Retinal pigment epithelial cell (primary cell): ENCODE data around the gene MVD.

ENCODE experiments used
- DNase-seq: peaks from one replicate; pipeline ENCODE4 v3.0.0-alpha.2; 2010; ENCODE audit warnings: low read depth
- H3K4me3 ChIP-seq: 2 replicates; pipeline ENCODE4 v1.5.1; 2011; ENCODE audit warnings: mild to moderate bottlenecking, low read length, control low read depth, moderate library complexity
- TF ChIP-seq, protein P1 (sequence below): conservative IDR thresholded peaks from 2 replicates; pipeline ENCODE4 v1.5.1; 2011; ENCODE audit warnings: low read depth, low read length, control low read depth, inconsistent platforms

MVD gene

DNA sequence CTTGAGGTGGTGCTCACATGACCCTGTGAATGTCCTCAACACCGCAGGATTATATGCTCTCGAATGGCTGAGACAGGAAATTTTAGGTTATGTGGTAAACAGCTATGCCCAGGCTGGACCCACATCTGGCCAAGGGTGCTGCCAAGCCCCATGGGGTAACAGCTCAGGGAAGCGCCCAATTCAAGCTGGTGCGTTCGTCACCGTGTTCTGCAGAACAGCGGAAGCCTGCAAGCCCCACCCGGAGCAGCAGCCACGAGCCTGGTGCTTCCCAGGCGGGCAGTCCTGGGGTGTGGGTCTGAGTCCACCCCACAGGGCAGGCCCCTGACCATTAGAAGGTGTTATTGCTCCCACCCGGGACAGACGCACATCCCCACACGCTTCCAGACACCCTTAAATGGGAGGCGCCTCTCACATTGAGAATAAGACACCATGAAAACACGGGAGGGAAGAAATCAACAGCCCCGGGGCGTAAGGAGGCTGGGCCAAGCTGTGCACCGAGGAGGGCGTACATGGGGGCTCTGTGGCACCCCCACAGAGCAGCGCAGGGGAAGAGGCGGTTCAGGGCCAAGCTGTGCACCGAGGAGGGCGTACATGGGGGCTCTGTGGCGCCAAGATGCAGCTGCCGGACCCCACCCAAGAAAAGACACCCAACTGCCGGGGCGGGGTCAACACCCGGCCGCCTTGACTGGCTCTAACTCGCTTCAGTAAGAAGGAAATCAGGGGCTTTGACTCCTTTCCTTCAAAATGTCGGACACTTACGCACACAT is 9.1 kb downstream of the MVD start:
- H3K4me3 ChIP-seq: no peak overlapping the region
- TF ChIP-seq, protein P1, sequence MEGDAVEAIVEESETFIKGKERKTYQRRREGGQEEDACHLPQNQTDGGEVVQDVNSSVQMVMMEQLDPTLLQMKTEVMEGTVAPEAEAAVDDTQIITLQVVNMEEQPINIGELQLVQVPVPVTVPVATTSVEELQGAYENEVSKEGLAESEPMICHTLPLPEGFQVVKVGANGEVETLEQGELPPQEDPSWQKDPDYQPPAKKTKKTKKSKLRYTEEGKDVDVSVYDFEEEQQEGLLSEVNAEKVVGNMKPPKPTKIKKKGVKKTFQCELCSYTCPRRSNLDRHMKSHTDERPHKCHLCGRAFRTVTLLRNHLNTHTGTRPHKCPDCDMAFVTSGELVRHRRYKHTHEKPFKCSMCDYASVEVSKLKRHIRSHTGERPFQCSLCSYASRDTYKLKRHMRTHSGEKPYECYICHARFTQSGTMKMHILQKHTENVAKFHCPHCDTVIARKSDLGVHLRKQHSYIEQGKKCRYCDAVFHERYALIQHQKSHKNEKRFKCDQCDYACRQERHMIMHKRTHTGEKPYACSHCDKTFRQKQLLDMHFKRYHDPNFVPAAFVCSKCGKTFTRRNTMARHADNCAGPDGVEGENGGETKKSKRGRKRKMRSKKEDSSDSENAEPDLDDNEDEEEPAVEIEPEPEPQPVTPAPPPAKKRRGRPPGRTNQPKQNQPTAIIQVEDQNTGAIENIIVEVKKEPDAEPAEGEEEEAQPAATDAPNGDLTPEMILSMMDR: no peak
- no peak for DNase-seq

DNA sequence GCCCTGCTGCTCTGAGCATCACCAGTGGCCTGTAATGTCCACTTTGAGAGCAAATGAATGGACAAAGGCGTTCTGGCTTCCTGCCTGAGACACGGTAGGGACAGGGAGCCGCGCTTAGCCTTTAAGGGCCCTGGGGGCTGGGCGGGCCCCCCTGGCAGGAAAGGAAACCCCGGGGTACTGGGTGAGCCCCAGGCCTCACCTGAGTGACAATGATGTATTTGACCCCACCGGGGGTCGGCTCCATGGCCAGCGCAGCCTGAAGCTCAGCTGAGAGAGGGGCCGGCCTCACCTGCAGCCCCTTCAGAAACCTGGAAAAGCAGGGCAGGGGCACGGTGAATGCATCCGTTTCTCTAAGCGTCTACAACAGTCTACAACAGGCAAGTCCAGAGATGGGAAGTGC is 9.8 kb downstream of the MVD start:
- no peak overlapping the region for H3K4me3 ChIP-seq
- TF ChIP-seq, protein P1: no peak
- DNase-seq: no peak

DNA sequence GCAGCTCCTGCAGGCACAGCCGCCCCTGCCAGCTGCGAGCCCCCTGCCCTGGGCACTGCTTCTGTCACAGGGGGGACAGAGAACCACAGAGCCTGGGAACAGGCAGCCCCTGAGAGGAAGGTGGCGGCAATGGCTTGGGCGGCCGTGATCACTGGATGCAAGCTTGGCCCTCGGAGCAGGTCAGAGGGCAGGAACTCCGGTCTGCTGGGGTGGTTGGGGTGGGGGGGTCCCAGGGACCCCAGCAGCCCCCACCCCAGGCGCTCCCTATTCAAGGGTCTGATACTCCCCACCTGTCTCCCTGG is 10.2 kb downstream of the MVD start:
- DNase-seq: no peak

DNA sequence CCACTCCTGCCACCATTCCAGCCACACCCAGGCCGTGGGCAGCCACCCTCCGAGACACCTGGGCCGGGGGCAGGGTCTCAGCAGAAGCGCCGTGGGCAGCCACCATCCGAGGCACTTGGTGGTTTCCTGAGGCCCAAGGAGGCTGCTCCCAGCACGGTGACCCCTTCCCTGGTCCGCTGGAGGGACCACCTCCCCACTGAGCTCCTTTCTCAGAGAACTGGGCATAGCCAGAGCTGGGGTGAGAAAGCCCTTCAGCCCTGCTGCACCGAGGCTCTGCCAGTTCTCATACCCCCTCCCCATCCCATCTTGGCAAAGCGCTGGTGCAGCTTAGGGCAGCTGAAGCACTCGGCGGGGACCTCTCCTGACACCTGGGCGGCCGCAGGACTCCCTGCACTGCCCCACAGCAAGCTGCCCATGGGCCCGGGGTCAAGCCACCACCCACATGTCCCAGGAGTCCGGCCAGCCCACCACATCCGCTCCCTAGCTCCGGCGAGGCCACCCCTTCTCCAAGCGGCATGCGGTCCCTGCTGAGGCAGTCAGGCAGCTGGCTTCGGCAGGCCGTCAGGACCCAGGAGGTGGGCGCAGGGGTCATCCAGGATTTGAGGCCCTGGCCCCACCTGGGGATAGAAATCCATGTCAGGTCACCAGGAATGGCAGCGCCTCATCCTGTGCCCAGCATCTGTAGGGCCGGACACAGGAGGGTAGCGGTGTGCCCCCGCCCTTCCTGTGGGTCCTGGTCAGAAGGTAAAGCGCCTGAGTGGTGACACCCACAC is 10.7 kb downstream of the MVD start:
- H3K4me3 ChIP-seq: no peak overlapping the region

More for the DNA sequence above, 10.2 kb downstream of the MVD start:
- no peak overlapping the region for H3K4me3 ChIP-seq
- TF ChIP-seq, protein P1: no peak

DNA sequence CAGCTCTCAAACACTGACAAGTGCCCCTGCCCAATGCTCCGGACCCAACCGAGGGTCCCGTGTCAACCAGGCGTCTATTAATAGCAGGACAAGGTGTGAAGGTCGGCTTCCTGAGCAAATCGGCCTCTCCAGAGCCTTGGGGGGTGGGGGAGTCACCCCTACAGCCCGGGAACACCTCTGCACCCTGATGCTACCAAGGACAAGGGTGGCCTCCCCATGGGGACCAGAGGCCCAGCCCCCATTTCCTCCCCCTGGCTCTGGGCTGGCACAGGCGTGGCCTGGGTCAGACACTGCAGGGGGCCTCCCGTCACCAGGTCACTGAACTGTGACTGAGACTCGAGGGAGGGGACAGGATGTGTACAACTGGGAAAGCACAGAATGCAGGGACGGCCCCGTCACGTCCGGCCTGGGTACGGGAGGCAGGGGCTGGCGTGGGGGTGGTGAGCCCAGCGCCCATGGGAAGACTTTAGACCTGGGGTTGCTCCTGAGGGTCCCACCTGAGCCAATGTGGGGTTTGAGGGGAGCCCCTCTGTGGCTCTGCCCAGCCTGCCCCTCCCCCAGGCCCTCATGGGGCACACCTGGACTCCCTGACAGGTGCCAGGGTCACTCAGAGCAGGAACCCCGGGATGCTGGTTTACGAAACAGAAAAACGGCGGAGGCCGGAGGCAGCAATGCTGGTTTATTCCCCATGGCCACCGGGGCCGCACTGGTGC is 11.5 kb downstream of the MVD start:
- TF ChIP-seq, protein P1: no peak
- peak overlapping the region; percentile 75 for H3K4me3 ChIP-seq
- no peak for DNase-seq

More for the DNA sequence above, 10.7 kb downstream of the MVD start:
- TF ChIP-seq, protein P1: no peak
- DNase-seq: no peak

DNA sequence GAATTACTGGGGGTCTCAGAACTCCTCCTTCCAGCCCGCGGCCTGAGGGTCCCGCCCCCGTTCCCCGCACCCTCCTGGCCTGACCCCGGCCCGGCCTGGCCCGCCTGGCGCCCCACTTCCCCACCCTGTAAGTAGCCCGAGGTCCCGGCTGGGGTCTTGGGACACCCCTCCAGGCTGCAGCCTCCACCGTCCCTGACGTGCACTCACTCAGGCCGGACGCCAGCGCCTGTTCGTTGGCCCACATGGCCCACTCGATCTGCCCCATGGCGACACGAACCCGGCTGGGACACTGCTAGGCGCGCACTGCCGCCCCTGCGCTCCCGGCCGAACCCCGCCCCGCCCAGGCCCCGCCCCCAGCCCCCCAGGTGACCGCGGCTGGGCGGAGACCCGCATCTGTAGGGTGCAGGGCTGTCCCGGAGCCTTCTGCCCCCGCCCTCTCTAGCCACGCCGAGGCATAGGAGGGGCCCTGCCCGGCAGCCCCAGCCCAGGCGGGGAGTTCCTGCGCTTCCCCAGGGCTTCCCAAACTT is 12.1 kb downstream of the MVD start, which contains the start of gene CYBA:
Gene CYBA (minus strand): TSS at position 305 of the 527 bp plus-strand sequence. CDS start 40 bp downstream, at position 265.
- no peak for DNase-seq

More for the DNA sequence above, 12.1 kb downstream of the MVD start, which contains the start of gene CYBA:
- TF ChIP-seq, protein P1: no peak
- H3K4me3 ChIP-seq: peak within 1 kb of the TSS; percentile 75
